Transverse colon (tissue), 3 donors: ENCODE results near the gene IFT81.

Source experiments
- POLR2A ChIP-seq: fragments of 450-650 bp; IDR thresholded peaks from one replicate; pipeline ENCODE4 v1.6.1; 2016; ENCODE audit warnings: antibody characterized with exemption, mild to moderate bottlenecking, moderate library complexity
- TF ChIP-seq, protein P1 (sequence below), 5 experiments: fragments of 200-600 bp in 3 of 5; fragments of 450-650 bp in 2 of 5; sonication (generic) in 3 of 5; IDR thresholded peaks; 1 replicate in 2 of 5; 2 replicates in 3 of 5; pipeline ENCODE4 v1.5.1; 2016 to 2017; ENCODE audit warnings: antibody characterized with exemption in 5 of 5, inconsistent platforms in 3 of 5, mild to moderate bottlenecking in 2 of 5, moderate library complexity in 1 of 5

DNA sequence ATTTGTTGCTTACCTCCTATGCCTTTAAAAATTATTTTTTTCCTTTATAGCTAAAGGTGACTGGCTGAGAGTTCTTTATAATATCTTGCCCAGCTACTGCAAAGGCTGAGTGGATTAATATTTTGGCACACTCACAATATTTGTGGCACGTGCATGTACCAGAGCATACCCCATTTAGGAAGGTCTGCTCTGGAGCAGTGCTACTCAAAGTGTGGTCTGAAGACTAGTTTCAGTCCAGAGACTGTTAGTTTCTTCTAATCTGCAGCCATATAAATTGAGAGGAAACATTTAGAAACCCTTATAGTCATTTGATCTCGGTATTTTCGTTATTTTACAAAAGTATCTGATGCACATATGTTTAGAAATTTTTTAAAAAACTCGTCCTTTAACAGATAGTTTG lies 51.0 kb downstream of the IFT81 start:
- TF ChIP-seq, protein P1, sequence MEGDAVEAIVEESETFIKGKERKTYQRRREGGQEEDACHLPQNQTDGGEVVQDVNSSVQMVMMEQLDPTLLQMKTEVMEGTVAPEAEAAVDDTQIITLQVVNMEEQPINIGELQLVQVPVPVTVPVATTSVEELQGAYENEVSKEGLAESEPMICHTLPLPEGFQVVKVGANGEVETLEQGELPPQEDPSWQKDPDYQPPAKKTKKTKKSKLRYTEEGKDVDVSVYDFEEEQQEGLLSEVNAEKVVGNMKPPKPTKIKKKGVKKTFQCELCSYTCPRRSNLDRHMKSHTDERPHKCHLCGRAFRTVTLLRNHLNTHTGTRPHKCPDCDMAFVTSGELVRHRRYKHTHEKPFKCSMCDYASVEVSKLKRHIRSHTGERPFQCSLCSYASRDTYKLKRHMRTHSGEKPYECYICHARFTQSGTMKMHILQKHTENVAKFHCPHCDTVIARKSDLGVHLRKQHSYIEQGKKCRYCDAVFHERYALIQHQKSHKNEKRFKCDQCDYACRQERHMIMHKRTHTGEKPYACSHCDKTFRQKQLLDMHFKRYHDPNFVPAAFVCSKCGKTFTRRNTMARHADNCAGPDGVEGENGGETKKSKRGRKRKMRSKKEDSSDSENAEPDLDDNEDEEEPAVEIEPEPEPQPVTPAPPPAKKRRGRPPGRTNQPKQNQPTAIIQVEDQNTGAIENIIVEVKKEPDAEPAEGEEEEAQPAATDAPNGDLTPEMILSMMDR (IDR thresholded peaks at IDR 0.05): no peak
- TF ChIP-seq POLR2A: no peak
